Fibroblast of skin of back (primary cell): Measurements from ENCODE around the gene FKBP4.

ENCODE experiments used
- DNase-seq: peaks from one replicate; pipeline ENCODE4 v3.0.0-alpha.2; 2013

The FKBP4 gene

DNA sequence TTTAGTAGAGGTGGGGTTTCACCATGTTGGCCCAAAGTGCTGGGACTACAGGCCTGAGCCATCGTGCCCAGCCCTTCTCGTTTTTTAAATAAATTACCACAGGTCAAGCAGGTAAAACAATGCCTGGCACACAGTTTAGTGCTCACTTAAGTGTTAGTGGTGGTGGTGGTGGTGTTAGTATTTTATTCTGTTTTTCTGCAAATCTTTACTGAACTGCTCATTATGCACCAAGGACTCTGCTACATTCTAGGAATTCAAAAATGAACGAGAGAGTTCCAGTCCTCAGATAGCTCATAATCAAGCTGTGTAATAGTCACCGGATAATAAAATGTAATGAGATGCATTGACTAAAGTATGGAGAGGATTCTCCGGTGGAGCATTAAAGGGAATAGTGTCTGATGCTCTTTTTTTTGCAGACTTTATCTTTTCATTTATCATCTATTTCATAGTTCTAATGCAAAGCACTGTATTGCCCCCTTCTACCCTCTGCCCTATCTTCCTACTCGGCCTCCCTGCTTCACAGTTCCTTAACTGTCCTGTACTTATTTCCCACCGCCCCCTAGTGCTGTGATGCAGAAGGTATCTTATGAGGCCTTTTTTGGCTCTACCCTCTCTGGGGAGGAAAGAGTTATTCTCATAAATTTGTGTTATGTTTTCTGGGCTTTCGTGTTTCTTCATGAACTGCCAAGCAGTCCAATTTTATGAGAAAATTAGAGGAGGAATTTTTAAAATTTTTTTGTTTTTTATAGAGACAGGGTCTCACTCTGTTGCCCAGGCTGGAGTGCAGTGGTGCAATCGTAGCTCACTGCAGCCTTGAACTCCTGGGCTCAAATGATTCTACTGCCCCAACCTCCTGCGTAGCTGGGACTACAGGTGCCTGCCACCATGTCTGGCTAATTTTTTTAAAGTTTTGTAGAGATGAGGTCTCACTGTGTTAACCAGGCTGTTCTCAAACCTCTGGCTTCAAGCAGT lies 18.7 kb downstream of the FKBP4 start:
- DNase-seq: peak; percentile 81

DNA sequence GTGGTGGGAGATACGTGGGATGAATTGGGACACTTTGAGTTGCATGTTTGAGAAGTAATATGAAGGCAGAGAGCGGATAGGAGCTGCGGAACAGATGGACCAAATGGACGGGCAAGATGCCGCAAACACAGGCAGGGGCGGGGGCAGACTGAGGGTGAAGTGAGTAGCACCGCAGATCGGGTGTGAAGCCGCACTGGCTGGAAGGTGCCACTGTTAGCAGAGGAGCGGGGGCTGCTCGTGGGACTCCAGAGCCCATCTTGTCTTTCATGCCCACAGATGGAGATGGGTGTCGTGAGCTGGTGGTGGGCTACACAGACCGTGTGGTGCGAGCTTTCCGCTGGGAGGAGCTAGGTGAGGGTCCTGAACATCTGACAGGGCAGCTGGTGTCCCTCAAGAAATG lies 25.0 kb downstream of the FKBP4 start:
- no peak for DNase-seq

DNA sequence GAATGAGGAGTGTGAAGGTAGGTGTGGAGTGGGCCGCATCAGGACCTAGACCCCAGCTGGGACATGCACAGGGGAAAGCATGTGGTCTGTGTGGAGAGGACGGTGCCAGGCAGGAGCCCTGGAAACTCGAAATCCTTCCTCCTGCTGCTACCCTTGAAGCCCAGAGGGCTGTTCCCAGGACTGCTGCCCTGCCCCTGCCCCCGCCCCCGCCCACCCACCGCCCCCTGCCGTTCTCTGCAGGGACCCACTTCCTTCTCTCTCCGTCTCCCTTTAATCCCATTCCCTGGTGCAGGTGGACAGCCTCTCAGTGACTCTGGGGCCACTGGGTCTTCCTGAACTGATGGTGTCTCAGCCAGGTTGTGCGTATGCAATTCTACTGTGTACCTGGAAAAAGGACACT lies 25.7 kb downstream of the FKBP4 start:
- DNase-seq: no peak

DNA sequence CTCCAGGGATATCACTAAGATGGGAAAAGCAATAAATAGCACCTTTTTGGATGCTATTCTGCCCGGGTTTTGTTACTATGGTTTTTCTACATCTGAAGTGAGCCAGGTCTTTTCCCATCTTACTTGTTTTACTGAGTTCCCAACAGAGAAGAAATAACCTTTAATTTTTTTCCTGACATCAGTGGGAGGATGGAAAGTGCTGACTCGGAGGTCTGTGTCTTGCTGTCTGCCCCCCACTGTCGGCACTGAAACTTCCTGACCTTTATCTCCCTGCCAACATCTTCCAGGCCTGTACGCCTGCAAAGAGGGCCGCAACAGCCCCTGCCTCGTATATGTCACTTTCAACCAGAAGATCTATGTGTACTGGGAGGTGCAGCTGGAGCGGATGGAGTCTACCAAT lies 28.7 kb downstream of the FKBP4 start:
- DNase-seq: no peak

DNA sequence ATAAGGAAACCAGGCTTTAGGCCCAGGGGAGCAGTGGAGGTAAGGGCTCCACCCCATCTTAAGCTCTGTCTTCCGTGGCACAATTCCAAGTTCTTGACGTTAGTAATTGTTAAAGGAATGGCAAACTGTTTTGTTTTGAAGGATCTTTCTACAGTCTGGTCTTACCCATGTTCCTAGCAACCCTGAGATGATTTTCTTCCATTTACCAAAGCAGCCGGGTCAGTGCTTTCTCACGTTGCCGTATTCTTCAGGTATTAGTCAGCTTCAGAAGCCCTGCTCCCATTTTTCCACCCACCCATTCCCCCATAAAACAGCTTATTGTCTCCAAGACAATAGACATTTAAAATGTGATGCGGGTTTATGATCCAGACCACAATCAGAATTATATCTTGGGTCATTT lies 29.8 kb downstream of the FKBP4 start:
- no peak for DNase-seq

DNA sequence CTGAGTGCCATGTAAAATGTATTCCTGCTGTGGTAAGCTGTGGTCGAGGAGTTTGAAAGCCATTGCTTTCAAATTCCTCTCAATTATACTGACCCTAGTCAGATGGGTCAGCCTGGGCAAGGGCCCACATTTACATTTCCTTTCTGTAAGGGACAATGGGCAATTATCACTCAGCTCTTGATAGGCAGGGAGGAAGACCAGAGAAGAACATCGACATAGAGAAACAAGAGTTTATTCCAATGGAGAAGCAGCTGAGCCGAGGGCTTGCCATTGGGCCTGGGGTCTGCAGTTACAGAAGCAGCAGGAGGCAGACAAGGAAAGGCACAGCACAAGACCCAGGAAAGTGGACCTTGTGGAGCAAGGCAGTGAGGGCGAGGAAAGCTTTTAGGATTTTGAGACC lies 30.4 kb downstream of the FKBP4 start:
- no peak for DNase-seq

DNA sequence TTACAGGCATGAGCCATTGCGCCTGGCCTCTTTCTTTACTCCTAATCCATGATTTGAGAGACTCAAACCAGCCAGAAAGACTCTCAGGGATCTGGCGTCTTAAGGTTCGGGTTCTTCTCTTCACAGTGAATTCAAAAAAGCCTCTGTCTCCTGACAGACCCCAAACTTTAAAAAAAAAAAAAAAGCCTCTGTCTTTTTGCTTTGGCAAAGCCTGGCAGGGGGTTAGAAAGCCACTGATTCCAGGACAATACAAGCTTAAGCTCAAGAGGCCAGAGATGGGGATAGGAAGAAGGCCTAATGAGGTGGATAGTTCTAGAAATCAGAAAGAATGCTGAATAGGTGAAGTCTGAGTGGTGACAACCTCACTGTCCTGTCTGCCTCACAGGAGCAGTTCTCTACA lies 31.3 kb downstream of the FKBP4 start:
- DNase-seq: no peak

DNA sequence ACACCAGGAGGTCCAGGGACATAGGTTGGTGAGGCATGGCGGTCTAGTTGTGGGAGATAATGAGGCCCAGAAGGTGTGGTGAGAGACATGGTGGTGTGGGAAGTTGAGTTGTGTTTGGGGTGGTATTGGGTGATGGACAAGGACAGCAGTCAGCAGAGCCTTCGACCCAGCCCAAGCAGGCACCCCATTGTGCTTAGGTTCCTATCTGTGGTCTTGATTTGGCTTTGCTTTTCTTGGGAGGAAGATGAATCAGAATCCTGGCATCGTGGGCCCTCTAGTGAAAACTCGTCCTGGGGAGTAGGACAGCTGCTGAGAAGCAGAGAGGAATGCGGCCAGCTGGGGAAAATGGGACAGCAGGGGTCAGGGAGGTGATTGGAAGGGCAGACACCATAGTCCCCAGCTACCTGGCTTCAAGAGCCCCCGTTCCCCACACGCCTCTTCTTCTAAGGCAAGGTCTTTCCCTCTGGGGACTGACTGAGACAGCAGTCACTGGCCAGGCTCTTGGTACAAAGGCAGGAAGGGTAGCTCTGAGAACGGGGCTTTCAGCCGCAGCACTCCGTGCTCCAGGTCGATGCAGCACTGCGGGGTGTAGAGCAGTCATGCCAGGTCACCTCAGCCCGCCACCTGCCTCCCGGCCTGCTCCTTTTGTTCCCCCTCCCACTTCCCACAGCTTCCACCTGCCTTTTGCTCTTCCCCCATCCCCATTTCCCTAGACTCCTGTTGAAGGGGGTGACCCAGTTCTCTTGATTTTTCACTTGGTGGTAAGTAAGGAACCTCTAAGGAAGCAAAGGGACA lies 32.1 kb downstream of the FKBP4 start:
- DNase-seq: no peak

DNA sequence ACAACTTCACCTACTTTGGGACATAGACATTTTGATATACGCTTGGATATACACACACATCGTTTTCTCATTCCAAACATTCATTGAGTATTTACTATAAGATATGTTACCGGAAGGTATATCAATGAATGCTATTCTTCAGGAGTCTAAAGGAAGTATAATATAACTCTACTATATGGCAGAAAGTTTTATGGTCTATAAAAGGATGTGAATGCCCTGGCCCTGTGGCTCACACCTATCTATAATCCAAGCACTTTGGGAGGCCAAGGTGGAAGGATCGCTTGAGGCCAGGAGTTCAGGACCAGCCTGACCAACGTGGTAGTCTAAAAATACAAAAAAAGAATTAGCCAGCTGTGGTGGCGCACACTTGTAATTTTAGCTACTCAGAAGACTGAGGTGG lies 34.5 kb downstream of the FKBP4 start:
- no peak for DNase-seq

DNA sequence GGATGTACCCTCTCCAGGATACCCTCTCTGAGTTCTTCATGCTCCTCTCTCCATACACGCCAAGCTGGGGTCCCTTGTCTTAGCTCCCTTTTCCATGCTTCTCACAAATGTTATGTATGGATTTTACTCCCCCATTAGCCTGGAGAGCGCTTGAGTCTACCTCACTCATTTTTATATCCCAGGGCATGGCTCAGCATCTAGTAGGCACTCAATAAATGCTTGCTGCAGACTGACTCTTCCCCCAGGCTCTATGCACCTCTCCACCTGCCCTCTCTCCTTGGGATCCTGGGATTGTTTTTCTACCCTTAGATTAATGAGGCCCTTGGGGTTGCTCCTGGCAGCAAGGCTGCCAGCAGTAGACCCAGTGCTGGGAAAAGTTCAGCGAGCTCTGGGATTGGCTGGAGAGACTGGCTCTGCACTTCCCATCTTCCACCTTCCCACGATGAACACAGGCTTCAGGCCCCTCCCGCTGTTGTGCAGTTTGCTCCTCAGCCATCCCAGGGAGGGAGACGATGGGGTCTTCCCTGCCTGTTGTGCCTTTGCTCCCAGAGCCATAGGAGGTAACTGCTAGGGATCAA lies 37.9 kb downstream of the FKBP4 start:
- DNase-seq: no peak

DNA sequence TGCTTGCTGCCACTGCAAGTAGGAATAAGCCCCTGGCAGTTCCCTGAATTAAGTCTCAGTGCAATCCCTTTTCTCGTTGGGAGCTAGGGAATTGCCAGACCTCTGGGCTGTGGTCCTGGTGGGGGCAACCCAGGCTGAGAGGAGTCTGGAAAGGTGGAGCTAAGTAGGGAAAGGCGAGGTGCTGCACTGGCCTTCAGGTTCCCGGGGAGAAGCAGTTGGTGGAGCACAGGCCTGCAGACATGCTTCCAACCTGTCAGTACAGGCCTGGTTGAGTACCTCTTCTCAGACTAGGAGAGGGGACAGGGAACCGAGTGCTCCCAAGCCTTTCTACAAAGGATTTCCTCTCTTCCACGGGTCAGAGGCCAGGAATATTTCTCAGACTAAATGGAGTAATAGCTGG lies 38.6 kb downstream of the FKBP4 start:
- no peak for DNase-seq

DNA sequence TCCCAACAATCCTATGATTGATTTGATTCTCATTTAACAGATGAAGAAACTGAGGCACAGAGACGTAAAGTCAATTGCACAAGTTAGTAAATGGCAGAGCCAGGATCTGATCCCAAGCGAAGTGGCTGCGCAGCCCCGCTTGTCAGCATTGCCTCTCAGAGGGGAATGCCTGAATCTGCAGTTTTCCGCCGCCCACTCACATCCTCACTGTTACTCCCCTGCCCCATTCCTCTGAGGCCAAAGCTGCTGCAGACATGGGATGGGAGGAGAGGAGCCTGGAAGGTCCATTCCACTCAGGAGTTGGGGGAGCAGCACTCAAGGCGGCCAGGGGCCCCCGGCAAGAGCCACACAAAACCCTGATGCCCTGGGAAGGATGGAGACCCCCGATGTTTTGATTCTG lies 39.0 kb downstream of the FKBP4 start:
- DNase-seq: no peak

DNA sequence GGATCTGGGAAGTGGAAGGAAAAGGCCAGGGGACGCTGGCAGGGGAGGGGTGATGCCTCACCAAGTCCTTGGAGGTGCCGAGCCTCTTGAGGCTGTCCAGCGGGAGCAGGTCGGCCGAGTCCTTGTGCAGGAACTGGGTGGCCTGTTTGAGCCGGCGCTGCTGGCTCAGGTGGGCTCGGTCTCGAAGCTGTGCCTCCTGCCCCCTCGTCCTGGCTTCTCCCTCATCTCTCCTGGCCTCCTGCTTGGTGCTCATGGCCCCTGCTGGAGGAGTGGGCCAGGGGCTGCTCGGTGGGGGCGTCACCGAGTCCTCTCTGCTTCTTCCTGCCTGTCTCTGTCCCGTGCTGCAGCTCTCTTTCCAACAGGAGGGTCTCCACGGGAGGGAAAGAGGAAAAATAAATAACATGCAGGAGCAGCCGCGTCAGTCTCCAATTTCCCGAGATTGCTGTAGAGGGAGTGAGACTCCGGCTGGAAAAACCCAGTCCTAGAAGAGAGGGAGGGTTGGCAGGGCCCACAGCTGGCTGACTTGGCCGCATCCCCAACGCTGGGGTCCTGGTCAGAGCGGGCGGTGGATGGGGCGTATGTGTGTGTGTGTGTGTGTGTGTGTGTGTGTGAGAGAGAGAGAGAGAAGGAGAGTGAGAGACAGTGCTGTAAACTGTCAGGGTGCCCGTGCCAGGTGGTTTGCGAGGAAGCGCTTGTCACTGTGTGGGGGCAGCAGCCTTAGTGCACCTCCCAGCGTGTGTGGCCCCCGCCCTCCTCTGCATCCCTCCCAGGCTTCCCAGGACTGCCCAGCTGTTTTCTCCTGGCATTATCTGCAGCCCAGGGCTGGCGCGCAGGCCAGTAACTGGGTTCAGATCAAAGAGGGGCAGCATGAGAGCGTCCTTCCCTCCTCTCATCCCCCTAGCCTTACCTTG lies 40.1 kb downstream of the FKBP4 start, which contains the start of gene NRIP2:
Gene NRIP2, minus strand, starts transcription at position 455 of the 911 bp plus-strand sequence. Its CDS starts 52 bp downstream, at position 403.
- peak; percentile 35 for DNase-seq

DNA sequence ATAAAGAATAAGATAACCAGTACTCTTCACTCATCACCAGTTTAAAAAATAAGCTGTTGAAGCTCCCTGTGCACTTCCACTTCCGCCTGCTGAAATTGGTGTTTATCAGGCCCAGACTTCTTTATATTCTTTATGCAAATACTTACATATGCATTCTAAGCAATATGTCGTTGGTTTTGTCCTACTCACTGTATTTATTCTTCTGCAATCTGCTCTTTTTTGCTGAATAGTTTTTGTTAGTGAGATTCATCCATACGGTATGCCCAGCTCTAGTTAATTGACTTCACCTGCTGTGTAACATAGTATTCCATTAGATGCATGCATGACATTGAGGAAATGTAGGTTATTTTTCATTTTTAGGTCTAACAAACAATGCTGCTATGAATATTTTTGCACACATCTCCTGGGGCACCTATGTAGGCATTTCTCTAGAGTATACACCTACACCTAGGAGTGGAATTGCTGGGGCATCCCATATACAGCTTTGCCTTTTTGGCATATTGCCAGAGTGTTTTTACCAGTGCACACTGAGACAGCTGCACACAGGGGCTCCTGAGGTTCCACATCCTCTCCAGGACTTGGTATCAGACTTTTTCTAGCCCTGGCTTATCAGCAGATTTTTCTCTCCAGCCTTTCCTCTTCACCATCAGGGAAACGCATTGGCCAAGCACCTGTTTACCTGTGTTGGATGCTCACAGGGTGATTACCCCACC lies 41.1 kb downstream of the FKBP4 start:
- DNase-seq: no peak

DNA sequence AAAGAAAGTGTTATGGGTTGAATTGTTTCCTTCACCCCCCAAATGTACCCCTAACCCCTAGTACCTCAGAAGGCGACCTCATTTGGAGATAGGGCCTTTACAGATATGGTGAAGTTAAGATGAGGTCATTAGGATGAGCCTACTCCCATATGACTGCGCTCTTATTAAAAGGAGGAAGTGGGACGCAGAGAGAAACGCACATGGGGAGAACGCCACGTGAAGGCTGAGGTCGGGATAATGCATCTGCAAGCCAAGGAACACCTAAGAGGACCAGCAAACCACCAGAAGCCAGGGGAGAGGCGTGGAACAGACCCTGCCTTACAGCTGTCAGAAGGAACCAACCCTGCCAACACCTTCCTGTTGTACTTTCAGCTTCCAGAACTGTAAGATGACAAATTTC lies 41.8 kb downstream of the FKBP4 start:
- DNase-seq: no peak

DNA sequence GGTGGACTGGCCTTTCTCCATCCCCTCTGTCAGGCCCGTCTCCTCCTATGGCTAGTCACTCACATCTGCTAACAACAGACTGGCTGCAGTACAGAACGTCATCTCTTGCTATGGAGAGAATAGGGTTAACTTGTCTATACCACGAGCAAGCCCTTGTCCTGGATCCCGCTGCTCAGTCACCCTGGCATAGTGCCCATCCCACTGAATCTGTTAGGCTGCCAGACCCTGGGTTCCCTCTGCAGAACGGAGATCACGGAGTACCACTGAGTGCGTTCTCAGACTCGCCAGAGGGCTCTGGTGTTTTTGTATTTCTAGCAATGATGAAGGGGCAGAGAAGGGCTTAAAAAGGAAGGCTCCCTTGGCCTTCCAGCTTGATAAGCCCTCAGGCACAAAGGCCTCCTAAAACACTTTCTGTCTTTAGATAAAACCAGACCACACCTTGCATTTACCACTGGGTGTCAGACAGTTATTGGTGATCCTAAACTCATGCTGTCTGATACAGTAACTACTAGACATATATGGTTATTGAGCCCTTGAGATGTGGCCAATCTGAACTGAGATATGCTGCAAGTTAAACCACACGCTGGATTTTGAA lies 46.4 kb downstream of the FKBP4 start:
- DNase-seq: no peak

DNA sequence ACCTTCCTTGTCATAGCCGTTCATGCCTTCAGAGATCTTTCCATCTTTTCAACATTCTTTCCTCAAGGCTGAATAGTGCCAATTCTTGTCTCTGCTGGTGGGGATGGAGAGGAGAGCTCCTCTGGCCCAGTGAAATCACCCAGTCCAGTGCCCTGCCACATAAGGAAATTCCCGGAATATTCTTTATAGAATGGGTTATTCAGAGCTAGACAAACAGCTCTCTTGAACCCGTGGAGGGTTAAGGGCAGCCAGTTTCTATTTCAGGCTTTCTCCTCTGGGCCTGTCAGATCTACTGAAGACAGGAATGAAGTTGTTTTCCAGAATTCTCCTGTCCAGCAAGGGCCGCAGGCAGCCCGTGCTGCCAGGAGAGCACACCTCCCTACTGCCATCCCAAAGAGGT lies 48.2 kb downstream of the FKBP4 start:
- DNase-seq: no peak

DNA sequence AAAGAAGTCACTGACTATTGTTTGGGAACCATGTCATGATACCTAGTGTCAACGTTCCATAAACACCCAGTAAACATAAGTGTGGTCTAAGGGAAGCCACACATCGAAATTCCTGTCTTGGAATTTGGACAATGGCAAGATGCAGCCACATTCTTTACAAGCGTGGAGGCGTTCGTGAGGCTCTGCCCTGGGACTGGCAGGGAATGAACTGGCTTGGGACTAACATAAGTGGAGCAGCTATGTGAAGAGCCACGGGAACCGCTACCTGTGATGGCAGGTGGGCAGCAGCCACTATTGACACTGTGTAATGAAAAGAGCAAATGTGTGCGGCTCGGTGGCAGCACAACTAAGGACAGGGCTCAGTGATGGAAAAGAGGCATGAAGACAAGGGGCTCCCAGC lies 50.0 kb downstream of the FKBP4 start:
- peak; percentile 58 for DNase-seq

DNA sequence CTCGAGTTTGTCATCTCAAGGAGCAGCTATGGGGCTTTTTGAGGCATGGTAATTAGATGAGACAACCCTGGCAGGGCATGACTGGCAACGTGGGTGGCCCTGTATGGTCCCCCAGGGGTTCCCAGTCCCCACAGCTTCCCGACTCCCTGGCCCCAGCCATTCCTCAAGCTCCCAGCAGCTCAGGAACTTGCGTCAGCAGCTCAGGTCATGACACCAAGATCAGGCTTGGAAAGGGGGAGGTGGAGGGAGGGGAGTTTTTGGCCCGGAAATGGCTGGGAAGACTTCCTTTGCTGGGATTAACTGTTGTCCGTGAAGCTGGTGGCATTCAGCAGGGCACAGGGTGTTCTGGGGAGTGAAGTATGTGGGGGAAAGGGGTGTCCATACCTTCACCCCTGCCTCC lies 50.5 kb downstream of the FKBP4 start:
- DNase-seq: peak; percentile 82

DNA sequence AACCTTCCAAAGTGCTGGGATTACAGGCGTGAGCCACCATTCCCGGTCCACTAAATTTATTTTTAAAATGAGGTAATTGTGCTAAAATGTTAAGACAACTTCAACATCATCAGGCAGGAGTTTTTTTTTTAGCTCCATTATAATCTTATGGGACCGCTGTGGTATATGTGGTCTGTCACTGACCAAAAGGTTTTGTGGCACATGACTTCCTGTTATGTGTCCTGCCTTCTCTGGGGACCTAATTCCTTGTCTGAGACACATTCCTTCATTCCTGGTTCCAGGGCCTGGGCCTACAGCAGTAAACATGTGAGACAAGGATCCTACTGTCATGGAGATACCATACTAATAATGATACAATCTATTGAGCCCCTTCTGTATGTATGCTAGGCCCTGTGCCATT lies 57.2 kb downstream of the FKBP4 start:
- DNase-seq: peak; percentile 58

DNA sequence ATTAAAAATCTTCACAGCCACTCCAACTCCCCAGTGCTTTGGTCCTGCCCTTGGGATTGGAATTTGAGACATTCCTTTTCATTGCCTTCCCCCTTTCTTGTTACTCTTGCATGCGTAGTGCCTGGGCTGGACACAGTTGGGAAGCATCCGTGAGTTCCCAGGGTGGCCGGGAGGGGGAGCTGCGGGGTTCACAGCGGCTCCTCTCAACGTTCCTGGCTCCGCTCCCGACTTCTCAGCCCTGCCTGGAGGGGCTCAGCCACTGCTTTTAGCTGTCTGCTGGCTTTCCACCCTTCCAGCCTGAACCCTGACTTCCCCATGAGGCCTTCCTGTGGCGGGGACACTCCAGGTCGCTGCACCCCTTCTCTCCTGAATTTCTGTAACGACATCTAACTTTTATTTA lies 58.9 kb downstream of the FKBP4 start:
- DNase-seq: peak; percentile 80
